GM18907 (cell line): ENCODE measurements around the gene MLLT11.

Source experiments
- ATAC-seq: cut with Tn5 transposase; IDR thresholded peaks from one replicate; pipeline ENCODE4 v1.9.1; 2021; ENCODE audit warnings: mild to moderate bottlenecking, moderate library complexity; ENCODE audit not compliant: unreplicated experiment

Gene MLLT11, protein sequence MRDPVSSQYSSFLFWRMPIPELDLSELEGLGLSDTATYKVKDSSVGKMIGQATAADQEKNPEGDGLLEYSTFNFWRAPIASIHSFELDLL

DNA sequence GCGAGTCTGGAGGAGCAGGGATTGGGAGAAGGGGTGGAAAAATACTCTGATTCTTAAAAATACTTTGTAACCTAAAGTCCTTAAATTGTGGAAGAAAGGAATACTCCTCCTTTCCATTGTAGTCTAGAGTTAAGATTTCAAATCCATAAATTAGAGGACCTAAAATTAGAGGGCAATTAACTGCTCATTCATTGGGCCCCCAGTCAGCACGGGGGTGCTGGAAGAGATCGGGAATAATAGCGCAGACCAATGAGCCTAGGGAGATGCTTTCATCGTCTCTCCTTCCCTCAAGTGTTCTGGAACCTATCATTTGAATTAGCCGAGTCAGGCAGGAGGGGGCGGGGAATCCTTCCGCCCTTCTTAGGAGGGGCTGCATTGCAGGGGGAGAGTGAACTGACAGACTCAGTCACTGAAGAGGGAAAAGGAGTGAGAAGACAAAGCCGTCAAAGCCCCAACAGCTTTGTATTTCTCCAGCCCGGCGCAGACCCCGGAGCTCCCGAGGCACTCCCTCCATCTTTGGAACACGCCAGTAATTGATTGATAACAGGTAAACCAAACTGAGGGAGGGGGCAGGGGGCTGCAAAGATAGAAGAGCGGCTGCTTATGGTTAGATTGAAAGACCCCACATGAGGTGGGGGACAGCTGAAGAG is at the start of gene MLLT11:
MLLT11 (plus strand) TSS at position 391 of the 650 bp plus-strand sequence. CDS start 6,828 bp downstream, outside the sequence.
- ATAC-seq = no peak

DNA sequence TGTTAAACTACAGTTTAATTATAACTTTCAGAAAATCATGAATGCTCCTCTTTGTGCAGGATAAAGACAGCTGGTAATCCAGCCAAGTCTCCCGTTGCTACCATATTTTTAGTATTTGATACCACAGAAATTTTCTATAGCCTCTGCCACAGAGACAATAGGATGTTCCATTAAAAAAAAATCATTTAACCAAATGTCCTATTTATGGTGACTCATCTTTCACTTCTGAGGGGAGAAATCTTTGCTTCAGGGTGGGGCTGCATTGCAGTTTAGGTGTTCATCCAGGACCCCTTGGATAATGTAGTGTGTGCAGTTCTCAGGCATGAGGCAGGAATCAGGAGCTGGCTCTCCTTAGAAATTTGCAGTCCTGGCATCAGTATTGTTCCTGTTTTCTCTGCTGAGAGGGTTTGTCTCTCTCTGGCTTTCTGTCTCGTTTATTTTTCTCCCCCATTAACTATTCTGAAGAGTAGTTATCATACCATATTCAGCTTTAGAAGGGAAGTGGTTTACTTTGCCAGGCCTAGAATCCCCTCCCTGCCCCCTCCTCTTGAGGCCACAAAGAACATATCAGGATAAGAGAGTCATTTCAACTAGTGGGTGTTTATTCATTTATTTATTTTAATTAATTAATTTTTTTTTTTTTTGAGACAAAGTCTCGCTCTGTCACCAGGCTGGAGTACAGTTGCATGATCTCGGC is 48.9 kb upstream of the MLLT11 start:
- ATAC-seq = no peak

DNA sequence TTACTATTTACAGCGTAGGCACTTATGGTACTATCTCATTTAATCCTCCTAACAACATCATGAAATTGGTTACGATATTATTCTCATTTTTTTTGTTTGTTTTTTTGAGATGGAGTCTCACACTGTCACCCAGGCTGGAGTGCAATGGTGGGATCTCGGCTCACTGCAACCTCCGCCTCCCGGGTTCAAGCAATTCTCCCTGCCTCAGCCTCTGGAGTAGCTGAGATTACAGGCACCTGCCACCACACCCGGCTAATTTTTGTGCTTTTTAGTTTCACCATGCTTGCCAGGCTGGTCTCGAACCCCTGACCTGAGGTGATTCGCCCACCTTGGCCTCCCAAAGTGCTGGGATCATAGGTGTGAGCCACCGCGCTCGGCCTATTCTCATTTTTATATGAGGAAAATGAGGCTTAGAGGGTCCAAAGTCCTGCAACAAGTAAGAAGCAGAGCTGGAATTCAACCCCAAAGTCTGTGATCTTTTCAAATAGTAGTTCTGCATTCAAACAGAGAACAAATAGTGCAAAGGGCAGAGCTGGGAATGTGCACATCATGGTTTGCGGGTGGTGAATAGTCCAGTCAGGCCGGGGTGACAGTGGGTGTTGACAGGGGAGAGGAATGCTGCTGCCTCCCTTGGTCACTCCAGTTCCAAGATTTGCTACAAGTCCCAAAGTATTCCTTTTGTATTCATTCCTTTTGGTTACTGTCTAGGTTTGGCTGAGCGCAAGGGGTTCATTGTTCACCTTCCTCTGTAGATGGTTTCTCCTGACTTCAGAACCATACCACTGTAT is 47.3 kb upstream of the MLLT11 start:
- ATAC-seq = no peak

DNA sequence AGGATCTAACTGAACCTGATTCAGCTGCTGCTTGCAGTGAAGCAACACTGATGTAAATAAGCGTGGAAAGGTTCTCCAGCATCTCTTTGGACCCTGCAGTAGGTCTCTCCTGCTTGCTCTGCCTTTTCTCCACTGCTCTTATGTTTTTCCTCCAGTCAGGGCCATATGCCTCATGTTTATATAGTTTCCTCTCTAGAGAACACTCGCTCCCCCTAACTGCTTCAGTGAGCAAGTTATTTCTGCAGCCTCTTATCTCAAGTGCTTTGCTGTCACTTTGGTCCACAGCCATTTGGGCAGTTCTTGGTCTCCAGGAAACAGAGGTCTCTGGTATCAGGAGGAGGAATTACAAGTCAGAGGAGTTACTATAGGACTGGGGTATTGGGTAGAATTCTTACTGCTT is 46.7 kb upstream of the MLLT11 start:
- ATAC-seq = no peak

DNA sequence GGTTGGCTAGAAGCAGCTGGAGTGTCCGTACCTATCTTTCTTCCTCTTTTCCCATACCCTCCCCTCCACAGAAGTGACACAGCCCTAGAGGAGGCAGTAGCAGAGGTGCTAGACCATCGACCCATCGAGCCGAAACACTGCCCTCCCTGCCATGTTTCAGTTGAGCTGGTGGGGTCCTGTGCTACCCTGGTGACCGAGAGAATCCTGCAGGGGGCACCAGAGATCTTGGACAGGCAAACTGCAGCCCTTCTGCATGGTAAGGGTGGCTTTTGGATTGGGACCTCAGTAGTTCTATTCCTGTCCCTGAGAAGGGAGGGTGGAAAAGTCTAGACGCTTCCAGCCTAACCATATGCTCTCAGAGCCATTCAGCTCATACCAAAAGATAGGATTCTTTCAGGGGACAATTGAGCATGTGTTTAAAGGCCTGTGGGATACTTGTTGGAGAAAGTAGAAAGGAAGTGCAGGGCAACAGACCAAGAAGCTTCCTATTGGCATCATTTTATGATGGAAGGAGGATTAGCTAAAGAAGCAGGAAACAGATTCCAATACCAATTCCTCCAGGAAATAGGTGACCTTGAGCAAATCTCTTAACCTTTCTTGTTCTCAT is 35.6 kb upstream of the MLLT11 start:
- ATAC-seq = no peak

DNA sequence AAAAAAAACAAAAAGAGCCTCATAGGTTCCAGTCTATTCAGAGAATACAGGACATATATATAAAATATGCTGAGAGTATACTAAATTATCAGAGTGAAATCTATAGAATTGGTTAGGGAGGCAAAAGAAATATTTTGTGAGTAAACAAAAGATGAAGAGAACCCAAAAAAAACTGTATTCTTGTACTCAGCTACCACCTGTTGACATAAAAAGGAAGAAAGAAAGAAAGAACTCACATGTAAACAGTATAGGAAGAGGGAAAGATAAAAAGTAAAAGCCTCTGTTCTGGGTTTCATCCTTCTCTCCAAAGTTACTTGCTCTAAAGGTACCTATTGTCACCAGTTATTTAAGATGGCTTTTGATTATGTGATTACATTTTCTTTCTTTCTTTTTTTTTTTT is 33.7 kb upstream of the MLLT11 start:
- no peak for ATAC-seq

DNA sequence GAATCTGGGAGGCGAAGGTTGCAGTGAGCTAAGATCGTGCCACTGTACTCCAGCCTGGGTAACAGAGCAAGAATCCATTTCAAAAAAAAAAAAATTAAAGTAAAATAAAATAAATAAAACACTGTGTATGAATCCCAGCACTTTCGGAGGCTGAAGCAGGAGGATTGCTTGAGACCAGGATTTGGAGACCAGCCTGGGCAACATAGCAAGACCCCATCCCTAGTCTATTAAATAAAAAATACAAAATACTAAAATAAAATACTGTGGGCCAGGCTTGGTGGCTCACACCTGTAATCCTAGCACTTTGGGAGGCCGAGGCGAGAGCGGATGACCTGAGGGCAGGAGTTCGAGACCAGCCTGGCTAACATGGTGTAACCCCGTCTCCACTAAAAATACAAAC is 28.0 kb upstream of the MLLT11 start:
- ATAC-seq = no peak

DNA sequence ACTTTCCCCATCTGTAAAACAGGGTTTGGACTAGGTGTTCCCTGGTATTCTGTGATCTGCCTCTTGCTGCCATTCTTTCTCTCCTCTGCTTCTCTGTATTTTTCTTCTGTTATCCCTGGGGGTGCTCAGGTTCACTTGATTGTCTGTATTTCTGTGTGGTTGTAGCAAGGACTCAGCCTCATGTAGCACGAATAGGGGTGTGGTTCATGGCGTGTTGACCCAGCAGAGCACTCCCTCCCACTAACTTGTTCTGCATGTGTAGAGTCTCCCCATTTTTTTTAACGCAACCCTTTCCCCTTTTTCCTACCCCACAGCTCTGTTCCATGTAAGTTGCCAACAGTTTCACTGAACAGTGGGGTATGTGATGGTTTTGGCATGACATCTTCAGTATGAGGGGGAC is 25.0 kb upstream of the MLLT11 start:
- no peak for ATAC-seq

DNA sequence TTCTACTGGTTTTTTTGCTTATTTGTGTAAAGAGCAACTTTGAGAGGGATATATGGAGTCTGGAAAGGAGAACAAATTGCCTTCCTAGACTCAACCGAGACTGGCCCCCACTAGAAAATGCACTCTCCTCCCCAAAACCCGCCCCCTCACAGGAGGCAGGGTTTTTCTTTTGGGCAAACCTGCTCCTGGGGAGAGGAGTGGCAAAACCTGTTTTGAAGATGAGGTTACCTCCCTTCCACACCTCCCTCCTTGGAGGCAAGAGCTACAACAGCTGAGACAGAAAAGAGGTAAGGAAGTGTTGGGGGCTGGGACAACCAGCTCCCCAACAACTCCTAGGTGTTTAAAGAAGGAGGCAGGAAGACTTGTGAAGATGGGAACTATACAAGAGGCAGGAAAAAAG is 23.8 kb upstream of the MLLT11 start, which contains the start of gene BNIPL:
BNIPL (plus strand) TSS at position 231 of the 400 bp plus-strand sequence; CDS start at position 371, 140 bp downstream.
- ATAC-seq = no peak

DNA sequence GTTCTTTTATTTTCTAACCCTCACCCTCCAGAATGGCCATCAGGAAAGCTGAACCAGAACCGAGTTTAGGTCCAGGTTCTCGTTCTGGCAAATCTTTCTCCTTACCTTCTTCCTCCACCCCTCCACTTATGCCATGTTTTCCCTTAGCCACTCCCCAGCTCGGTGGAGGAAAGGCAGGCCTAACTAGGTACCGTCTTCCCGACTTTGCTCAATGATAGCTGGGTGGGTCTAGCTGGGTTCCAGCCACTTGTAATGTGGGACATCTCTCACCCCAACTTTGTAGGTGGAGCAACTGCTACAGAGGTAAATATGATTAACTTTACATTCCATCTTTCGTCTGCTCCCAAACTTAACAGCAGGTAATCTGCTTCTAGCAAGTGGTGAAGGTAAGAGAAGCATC is 23.2 kb upstream of the MLLT11 start:
- ATAC-seq = no peak

DNA sequence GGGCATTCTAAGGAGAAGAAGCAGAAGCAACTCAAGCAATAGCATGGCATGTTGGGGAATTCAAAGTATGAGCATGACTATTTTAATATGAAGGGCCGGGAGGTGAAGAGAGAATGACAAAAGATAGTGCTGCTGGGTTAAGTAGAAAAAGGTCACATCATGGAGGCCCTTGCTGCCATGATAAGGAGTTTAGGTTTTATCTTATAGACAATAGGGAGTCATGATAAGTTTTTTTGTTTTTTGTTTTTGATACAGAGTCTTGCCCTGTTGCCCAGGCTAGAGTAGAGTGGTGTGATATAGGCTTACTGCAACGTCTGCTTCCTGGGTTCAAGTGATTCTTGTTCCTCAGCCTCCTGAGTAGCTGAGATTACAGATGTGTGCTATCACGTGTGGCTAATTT is 20.7 kb upstream of the MLLT11 start:
- no peak for ATAC-seq

DNA sequence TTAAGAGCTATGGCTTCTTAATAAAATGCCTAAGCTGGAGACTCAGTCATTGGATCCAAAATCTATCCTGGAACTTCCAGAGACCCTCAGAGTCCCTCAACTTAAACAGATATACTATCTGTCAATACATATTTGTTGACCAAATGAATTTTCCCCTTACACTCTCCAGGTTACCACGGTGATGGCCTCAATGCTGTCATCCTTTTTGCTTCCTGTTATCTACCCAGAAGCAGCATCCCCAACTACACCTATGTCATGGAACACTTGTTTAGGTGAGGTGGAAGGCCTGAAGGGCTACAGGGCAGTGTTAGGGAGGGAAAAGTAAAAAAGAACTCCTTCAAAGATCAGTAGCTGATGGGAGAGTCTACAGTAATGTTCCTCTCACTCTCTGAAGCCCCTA is 17.0 kb upstream of the MLLT11 start:
- ATAC-seq = no peak

DNA sequence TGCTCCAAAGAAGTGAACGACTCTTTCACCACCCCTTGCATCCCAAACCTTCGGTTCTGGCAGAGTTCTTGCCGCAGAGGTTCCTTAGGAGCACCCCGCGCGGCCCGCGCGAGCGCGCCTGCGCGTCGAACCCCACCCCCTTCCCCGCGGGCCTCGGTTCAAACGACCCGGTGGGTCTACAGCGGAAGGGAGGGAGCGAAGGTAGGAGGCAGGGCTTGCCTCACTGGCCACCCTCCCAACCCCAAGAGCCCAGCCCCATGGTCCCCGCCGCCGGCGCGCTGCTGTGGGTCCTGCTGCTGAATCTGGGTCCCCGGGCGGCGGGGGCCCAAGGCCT is 12.6 kb upstream of the MLLT11 start, which contains the start of gene C1orf56:
C1orf56 (plus strand) TSS at position 161 of the 334 bp plus-strand sequence; CDS start at position 258, 97 bp downstream.
- ATAC-seq = peak; percentile 45

DNA sequence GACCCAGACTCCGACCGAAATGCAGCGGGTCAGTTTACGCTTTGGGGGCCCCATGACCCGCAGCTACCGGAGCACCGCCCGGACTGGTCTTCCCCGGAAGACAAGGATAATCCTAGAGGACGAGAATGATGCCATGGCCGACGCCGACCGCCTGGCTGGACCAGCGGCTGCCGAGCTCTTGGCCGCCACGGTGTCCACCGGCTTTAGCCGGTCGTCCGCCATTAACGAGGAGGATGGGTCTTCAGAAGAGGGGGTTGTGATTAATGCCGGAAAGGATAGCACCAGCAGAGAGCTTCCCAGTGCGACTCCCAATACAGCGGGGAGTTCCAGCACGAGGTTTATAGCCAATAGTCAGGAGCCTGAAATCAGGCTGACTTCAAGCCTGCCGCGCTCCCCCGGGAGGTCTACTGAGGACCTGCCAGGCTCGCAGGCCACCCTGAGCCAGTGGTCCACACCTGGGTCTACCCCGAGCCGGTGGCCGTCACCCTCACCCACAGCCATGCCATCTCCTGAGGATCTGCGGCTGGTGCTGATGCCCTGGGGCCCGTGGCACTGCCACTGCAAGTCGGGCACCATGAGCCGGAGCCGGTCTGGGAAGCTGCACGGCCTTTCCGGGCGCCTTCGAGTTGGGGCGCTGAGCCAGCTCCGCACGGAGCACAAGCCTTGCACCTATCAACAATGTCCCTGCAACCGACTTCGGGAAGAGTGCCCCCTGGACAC is 12.1 kb upstream of the MLLT11 start:
- ATAC-seq = peak; percentile 59

DNA sequence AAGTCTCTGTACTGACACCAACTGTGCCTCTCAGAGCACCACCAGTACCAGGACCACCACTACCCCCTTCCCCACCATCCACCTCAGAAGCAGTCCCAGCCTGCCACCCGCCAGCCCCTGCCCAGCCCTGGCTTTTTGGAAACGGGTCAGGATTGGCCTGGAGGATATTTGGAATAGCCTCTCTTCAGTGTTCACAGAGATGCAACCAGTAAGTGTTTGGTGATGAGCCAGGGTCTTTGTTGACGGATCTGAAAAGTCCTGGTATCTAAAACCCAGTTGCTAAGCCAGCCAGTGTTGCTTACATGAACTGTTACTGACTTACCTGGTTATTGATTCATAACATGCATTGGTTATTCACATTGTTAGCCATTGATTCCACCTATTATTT is 11.6 kb upstream of the MLLT11 start:
- no peak for ATAC-seq

DNA sequence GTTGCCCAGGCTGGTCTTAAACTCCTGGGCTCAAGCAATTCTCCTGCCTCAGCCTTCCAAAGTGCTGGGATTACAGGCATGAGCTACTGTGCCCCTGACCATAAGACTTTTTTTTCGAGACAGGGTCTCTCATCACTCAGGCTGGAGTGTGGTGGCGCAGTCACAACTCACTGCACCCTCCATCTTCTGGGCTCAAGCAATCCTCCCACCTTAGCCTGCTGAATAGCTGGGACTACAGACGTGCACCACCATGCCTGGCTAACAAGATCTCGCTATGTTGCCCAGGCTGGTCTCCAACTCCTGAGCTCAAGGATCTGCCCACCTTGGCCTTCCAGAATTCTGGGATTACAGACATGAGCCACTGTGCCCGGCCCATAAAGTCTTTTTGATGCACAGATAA is 10.7 kb upstream of the MLLT11 start:
- no peak for ATAC-seq

DNA sequence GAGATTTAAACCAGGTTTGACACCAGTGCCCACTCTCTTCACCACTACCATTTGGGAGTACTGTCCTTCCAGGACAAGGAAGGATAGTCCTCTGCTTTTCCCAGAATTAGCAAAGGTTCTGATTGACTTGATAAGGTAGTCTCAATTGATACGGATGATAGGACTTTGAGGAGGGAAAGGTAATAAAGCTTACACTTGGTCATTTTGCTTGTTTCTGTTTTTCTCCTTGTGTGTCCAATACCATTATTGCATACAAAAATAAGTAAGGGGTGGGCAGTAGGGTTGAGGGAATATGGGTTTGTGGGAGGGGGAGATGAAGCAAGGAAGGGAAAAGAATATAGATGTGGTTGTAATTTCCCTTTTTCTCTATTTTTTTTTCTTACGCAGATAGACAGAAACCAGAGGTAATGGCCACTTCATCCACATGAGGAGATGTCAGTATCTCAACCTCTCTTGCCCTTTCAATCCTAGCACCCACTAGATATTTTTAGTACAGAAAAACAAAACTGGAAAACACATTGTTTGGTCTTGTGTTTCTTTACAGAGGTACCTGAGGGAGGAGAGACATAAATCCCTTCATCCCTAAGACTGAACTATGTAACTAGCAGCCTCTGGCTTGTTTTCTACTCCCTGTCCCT is 10.0 kb upstream of the MLLT11 start:
- no peak for ATAC-seq

DNA sequence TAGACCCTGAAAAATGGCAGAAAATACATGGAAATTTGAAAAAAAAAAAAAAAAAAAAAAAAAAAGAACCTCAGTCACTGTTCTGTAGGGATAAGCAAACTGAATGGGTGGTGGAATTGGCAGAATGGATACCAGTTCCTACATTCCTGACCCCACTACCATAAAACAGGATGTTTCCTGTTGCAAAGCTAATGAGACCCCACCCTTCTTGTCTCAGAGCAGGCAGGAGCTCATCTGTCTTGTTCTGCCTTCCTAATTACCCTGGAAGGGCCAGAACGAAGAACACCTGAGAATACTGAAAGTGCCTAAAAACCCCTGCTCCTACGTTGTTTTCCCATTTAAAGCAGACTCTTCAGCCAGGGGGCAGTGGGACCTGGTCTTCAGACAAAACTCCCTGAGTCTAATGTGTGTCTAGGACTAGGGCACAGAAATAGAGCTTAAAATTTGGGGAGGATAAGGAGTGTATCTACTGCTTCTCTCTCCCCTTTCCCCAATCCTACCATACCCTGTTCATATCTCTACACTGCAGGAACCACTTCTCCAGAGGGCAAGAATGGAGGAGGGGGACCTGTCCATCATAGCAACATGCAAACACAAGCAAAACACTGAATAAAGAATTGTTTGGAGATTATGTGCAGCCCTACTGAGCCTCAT is 8.7 kb upstream of the MLLT11 start:
- no peak for ATAC-seq

DNA sequence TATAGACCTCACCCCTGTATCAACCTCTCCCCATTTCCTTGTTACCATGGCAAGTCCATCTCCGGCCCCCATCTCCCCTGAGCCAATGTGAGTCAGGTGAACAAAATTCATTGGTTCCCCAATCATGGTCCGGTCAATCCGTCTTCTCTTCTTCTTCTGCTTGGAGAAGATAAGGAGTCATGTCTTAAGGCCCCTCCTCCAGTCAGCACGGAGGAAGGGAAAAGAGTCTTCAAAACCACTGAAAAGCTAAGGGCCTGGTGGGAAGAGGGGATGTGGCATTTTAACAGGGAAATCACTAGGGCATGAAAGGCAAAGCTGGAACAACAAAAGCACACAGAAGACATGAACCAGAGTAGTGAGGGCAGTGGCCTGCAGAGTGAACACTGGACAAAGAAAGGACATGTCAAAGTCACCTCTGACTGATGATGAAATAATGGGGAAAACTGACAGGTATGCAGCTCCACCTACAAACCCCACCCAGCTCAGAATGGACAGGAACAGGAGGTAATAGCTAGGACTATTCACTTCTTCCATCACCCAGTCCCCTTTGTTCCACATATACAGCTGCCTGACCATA is 5.1 kb upstream of the MLLT11 start:
- no peak for ATAC-seq
